Skeletal muscle satellite cell (primary cell): Measurements from ENCODE around the gene CCDC148.

Experiments used
- H3K27me3 ChIP-seq: 2 replicates; pipeline ENCODE4 v1.7.0; 2013; ENCODE audit warnings: low read length; ENCODE audit not compliant: control insufficient read depth, insufficient read depth
- H3K36me3 ChIP-seq: 2 replicates; pipeline ENCODE4 v1.7.0; 2013; ENCODE audit warnings: mild to moderate bottlenecking, control low read depth, low read length; ENCODE audit not compliant: insufficient read depth
- H3K4me1 ChIP-seq: 2 replicates; pipeline ENCODE4 v1.7.0; 2013; ENCODE audit warnings: low read length; ENCODE audit not compliant: control insufficient read depth, insufficient read depth
- H3K4me2 ChIP-seq: 2 replicates; pipeline ENCODE4 v1.7.0; 2013; ENCODE audit warnings: mild to moderate bottlenecking, low read length
- H3K4me3 ChIP-seq: 2 replicates; pipeline ENCODE4 v1.7.0; 2013; ENCODE audit warnings: low read length
- H3K9ac ChIP-seq: 2 replicates; pipeline ENCODE4 v1.7.0; 2013; ENCODE audit warnings: mild to moderate bottlenecking, low read depth, low read length, moderate library complexity
- H3K9me3 ChIP-seq: replicated peaks from 2 replicates; pipeline ENCODE4 v1.7.0; 2013; ENCODE audit warnings: mild to moderate bottlenecking, control low read depth, low read length

CCDC148 gene

DNA sequence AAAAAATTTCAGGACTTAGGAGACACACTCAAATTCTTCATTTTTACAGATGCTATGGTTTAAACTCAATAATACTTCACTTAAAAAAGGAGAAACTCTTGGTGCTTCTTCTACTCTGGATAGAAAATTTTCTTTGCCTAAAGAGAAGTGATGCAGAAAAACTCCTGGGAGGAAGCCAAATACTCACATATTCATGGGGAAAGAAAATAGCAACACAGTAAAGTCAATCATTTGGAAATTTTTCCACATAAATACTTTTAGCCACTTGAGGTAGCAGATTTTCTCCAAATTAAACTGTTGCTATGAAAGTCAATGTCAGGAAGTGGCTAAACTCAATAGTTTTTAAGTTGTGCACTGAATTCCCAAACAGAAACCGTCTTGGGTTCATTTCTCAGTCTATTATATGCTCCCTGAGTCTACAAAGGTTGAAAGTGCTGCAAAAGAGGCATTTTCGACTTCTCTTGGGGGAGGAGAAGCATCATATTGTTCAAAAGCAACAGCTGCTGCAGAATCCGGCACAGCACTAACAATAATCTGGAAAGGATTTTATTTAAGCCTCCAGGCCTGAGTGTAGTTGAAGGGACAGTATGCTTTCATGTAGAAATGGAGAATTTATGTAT lies 273.8 kb downstream of the CCDC148 start:
- H3K4me1 ChIP-seq, result no peaks in the 10 kb centered on the region
- H3K36me3 ChIP-seq, result no peaks in the 10 kb centered on the region
- no peak overlapping the region for H3K4me2 ChIP-seq
- no peak overlapping the region for H3K4me3 ChIP-seq
- no peaks in the 10 kb centered on the region for H3K9me3 ChIP-seq
- peaks cover 28% of the 10 kb centered on the region for H3K27me3 ChIP-seq
- no peak overlapping the region for H3K9ac ChIP-seq

GRCh38 chr2:158181171-158181570 lies 275.4 kb downstream of the CCDC148 start:
- Histone ChIP-seq H3K27me3 (peaks cover 29% of the 10 kb centered on the region), H3K36me3 (no peaks in the 10 kb centered on the region), H3K4me2 (no peak overlapping the region), H3K4me3 (no peak overlapping the region), H3K4me1 (no peaks in the 10 kb centered on the region), H3K9ac (no peak overlapping the region), H3K9me3 (no peaks in the 10 kb centered on the region)

- H3K36me3 ChIP-seq, result no peaks in the 10 kb centered on the region
- no peak overlapping the region for H3K9ac ChIP-seq
- H3K4me3 ChIP-seq, result no peak overlapping the region
- H3K4me1 ChIP-seq, result no peaks in the 10 kb centered on the region
- no peaks in the 10 kb centered on the region for H3K9me3 ChIP-seq
- no peak overlapping the region for H3K4me2 ChIP-seq
- H3K27me3 ChIP-seq, result peaks cover 26% of the 10 kb centered on the region
Measured at GRCh38 chr2:158179660-158180059, 276.9 kb downstream of the CCDC148 start.

DNA sequence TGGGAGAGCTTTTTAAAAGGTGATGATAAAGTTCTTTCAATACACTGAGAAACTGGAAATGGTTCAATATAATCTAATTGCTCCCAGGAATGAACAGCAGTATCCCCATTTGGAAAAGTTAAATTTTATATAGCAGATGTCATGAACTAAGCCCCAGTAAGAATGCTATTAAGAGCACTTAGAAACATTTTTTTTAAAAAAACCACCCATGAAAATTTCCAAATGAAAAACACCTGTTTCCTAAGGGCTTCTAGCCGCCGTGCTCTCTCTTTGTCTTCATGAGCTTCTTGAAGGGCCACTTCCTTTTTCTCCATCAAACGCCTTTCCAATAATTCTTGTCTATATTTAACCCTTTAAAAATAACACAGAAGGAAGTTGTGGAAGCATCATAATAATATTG lies 277.9 kb downstream of the CCDC148 start:
- no peak overlapping the region for H3K9ac ChIP-seq
- H3K9me3 ChIP-seq, result no peaks in the 10 kb centered on the region
- H3K4me1 ChIP-seq, result no peaks in the 10 kb centered on the region
- no peaks in the 10 kb centered on the region for H3K36me3 ChIP-seq
- peaks cover 24% of the 10 kb centered on the region for H3K27me3 ChIP-seq
- H3K4me3 ChIP-seq, result no peak overlapping the region
- no peak overlapping the region for H3K4me2 ChIP-seq

DNA sequence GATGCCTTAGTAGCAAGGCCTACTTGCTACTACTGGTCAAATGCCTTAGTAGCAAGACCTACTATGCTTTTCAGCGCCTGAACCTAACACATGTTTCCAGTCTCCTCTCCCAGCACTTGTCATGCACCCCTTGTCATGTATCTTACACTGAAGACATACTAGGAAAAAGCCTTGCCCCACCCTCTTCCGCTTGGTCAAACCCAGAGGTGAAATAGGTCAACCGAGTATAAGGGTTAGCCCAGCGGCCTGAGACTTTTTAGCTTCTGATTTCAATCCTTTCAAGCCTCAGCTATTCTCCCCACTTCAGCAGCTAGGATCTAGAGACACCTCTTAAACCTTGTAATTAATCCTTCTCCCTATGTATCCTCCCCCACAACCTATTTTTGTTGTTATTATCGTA lies 281.6 kb downstream of the CCDC148 start:
- no peaks in the 10 kb centered on the region for H3K4me1 ChIP-seq
- H3K27me3 ChIP-seq, result peaks cover 3% of the 10 kb centered on the region
- no peak overlapping the region for H3K9ac ChIP-seq
- H3K4me3 ChIP-seq, result no peak overlapping the region
- H3K9me3 ChIP-seq, result no peaks in the 10 kb centered on the region
- H3K36me3 ChIP-seq, result no peaks in the 10 kb centered on the region
- H3K4me2 ChIP-seq, result no peak overlapping the region

DNA sequence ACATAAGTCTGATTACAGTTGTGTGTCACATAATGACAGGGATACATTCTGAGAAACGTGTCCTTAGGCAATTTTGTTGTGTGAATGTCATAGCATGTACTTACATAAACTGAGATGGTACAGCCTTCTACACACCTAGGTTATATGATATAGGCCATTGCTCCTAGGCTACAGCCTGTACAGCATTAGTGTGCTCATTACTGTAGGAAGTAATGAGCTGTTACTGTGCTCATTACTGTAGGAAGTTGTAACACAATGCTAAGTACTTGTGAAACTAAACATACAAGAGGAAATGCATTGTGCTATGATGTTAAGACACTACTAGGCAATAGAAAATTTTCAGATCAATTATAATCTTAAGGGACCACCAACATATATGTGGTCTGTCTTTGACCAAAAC lies 282.1 kb downstream of the CCDC148 start:
- H3K36me3 ChIP-seq, result no peaks in the 10 kb centered on the region
- H3K9ac ChIP-seq, result no peak overlapping the region
- H3K4me2 ChIP-seq, result no peak overlapping the region
- H3K4me3 ChIP-seq, result no peak overlapping the region
- H3K4me1 ChIP-seq, result no peaks in the 10 kb centered on the region
- no peaks in the 10 kb centered on the region for H3K9me3 ChIP-seq
- peaks cover 3% of the 10 kb centered on the region for H3K27me3 ChIP-seq

- Histone ChIP-seq H3K9me3 (no peaks in the 10 kb centered on the region), H3K27me3 (peaks cover 3% of the 10 kb centered on the region), H3K4me2 (no peak overlapping the region), H3K9ac (no peak overlapping the region), H3K4me3 (no peak overlapping the region), H3K36me3 (no peaks in the 10 kb centered on the region), H3K4me1 (no peaks in the 10 kb centered on the region)
Measured at GRCh38 chr2:158172719-158173118, 283.8 kb downstream of the CCDC148 start.

DNA sequence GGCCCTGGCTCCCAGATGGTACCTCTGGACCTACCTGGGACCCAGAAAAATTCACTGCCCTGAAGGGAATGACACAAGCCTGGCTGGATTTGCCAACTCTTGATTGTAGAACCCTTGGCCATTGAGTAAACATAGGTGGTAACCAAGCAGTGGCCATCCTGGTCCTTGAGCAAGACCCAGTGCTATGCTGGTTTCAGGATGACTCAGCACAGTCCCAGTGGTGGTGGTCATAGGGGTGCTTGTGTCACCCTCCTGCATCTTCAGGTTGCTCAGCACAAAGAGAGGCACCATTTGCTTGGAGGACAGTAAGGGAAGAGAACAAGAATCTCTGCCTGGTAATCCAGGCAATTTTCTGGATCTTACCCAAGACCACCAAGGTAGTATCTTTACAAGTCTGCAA lies 302.0 kb downstream of the CCDC148 start:
- H3K36me3 ChIP-seq, result no peaks in the 10 kb centered on the region
- H3K9me3 ChIP-seq, result no peaks in the 10 kb centered on the region
- no peak overlapping the region for H3K4me2 ChIP-seq
- no peak overlapping the region for H3K9ac ChIP-seq
- H3K4me3 ChIP-seq, result no peak overlapping the region
- H3K4me1 ChIP-seq, result no peaks in the 10 kb centered on the region
- H3K27me3 ChIP-seq, result no peaks in the 10 kb centered on the region

DNA sequence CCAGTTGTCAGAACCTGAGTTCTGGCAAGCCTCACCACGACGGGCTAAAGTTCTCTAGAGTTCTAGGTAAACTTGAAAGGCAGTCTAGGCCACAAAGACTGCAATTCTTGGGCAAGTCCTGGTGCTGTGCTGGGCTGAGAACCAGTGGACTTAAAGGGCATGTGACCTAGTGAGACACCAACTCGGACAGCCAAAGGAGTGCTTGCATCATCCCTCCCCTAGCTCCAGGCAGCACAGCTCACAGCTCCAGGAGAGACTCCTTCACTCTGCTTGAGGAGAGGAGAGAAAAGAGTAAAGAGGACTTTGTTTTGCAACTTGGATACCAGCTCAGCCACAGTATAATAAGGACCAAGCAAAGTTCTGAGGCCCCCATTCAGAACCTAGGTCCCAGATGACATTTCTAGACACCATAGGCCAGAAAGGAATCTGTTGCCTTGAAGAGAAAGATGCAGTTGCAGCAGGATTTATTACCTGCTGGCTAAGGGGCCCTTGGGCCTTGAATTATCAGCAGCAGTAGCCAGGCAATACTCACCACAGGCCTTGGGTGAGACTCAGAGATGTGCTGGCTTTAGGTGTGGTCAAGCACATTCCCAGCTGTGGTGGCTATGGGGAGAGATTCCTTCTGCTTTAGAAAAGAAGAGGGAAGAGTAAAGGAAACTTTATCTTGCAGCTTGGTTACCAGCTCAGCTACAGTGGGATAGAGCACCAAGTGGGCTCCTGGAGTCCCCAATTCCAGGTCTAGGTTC lies 303.1 kb downstream of the CCDC148 start:
- no peaks in the 10 kb centered on the region for H3K27me3 ChIP-seq
- no peak overlapping the region for H3K4me2 ChIP-seq
- H3K9ac ChIP-seq, result no peak overlapping the region
- H3K9me3 ChIP-seq, result no peaks in the 10 kb centered on the region
- H3K4me1 ChIP-seq, result no peaks in the 10 kb centered on the region
- H3K4me3 ChIP-seq, result no peak overlapping the region
- H3K36me3 ChIP-seq, result no peaks in the 10 kb centered on the region

DNA sequence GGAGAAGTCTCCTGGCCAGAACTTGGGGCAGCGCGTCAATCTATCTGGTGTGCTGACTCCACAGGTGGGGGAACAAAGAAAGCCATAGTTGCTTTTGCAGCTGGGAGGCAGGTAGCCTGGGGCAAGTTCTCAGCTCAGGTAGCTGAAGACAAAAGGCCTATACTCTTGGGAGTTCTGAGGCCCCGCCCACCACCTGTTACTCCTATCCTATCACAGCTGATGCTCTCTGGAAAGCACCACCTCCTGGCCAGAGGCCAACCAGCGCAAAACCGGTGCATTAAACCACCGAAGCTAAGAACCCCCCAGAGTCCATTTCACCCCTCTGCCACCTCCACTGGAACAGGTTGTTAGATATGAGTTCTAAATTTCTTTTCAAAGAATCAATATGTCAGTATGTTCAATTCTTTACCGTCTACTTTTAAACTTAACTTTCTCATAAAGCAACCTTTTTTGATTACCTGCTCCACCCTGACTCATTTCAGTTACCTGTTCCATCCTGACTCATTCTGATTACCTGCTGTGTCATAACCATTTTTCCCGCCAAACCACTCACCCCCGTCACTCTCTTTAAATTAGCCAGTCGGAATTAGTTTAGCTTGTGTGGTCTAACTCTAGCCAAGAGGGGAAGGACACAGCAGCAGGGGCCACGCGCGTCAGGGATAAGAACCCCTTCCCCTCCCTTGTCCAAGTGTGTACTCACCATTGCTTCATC lies 311.5 kb downstream of the CCDC148 start:
- H3K9me3 ChIP-seq, result no peaks in the 10 kb centered on the region
- no peak overlapping the region for H3K4me3 ChIP-seq
- no peaks in the 10 kb centered on the region for H3K4me1 ChIP-seq
- H3K27me3 ChIP-seq, result no peaks in the 10 kb centered on the region
- no peaks in the 10 kb centered on the region for H3K36me3 ChIP-seq
- no peak overlapping the region for H3K4me2 ChIP-seq
- H3K9ac ChIP-seq, result no peak overlapping the region

DNA sequence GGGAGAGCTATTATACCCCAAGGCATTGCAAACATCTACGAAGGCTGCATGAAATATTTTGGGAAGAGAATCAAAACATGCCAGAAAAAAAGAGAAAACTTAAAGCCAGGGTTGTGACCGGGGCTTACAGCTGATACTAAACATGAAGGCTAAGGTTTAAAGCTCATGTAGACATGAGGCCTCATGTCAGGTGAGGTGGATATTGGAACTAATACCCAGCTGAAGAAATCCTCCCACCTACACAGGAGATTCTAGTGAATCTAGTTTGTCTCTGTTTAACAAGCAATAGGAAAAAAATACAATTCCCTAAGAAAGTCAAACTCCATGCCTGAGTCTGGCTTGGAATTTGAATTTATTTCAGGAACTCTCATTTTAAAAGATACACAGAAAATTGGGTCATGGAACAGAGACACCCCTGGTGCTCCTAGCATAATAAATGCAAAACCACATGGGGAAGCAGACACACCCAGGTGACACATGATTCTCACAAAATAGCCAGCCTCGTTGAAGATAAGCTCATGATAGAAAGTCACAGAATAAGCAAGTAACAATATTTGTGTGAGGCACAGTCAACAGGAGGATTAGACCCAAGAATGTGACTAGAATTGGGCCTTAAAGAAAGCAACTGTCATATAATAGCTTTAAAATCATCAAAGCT lies 312.7 kb downstream of the CCDC148 start:
- no peaks in the 10 kb centered on the region for H3K9me3 ChIP-seq
- H3K4me1 ChIP-seq, result no peaks in the 10 kb centered on the region
- H3K4me3 ChIP-seq, result no peak overlapping the region
- H3K9ac ChIP-seq, result no peak overlapping the region
- no peaks in the 10 kb centered on the region for H3K36me3 ChIP-seq
- no peaks in the 10 kb centered on the region for H3K27me3 ChIP-seq
- H3K4me2 ChIP-seq, result no peak overlapping the region
